Fibroblast of mammary gland (primary cell): ENCODE data around the gene KLHL36.
A peak's percentile ranks its signal among the peaks of the same experiment; 100 is the strongest.
"Not testable (repeated sequence)": the region's sequence is repeated elsewhere in the genome, so short reads cannot be mapped to it uniquely, and the experiment has no call there.

Source experiments
- DNase-seq: peaks from one replicate; pipeline ENCODE4 v3.0.0-alpha.2; 2010; ENCODE audit warnings: low read depth
- H3K4me3 ChIP-seq: 2 replicates; pipeline ENCODE4 v1.5.1; 2011; ENCODE audit warnings: low read depth, mild to moderate bottlenecking, low read length, moderate library complexity; ENCODE audit not compliant: control insufficient read depth
- CTCF ChIP-seq: conservative IDR thresholded peaks from 2 replicates; pipeline ENCODE4 v1.5.1; 2011; ENCODE audit warnings: low read depth, low read length, inconsistent platforms; ENCODE audit not compliant: control insufficient read depth, insufficient read depth

Gene KLHL36

GRCh38 chr16:84683691-84684591 is 35.6 kb downstream of the KLHL36 start:
- no peak for DNase-seq
- H3K4me3 ChIP-seq = no peak overlapping the region
- TF ChIP-seq CTCF = no peak

GRCh38 chr16:84684592-84684965 is 36.3 kb downstream of the KLHL36 start:
- no peak for DNase-seq
- H3K4me3 ChIP-seq = no peak overlapping the region
- TF ChIP-seq CTCF = no peak

GRCh38 chr16:84685210-84685609 is 36.9 kb downstream of the KLHL36 start:
- no peak for DNase-seq
- no peak overlapping the region for H3K4me3 ChIP-seq
- TF ChIP-seq CTCF = no peak

- no peak for DNase-seq
- no peak overlapping the region for H3K4me3 ChIP-seq
- no peak for TF ChIP-seq CTCF
Observed at GRCh38 chr16:84686707-84687298, 38.5 kb downstream of the KLHL36 start.

- DNase-seq = peak; percentile 88
- H3K4me3 ChIP-seq = no peak overlapping the region
- no peak for TF ChIP-seq CTCF
Observed at GRCh38 chr16:84687715-84688114, 39.4 kb downstream of the KLHL36 start.

- not testable (repeated sequence) for H3K4me3 ChIP-seq, DNase-seq
Observed at GRCh38 chr16:84688163-84688562, 39.9 kb downstream of the KLHL36 start.

- peak; percentile 94 for DNase-seq
- no peak for TF ChIP-seq CTCF
- no peak overlapping the region for H3K4me3 ChIP-seq
Observed at GRCh38 chr16:84689111-84689510, 40.8 kb downstream of the KLHL36 start.
